C4-2B (cell line): ENCODE measurements around the gene RASGRF2.

ENCODE experiments used
- H3K27ac ChIP-seq: fragments of 450-650 bp; 2 replicates; pipeline ENCODE4 v1.5.1; 2017
- ZFX ChIP-seq: fragments of 450-650 bp; IDR thresholded peaks from 2 replicates; pipeline ENCODE4 v1.6.1; 2017
- TF ChIP-seq, protein P1 (sequence below): fragments of 450-650 bp; conservative IDR thresholded peaks from 2 replicates; pipeline ENCODE4 v1.5.1; 2017; ENCODE audit warnings: mild to moderate bottlenecking

RASGRF2 gene

DNA sequence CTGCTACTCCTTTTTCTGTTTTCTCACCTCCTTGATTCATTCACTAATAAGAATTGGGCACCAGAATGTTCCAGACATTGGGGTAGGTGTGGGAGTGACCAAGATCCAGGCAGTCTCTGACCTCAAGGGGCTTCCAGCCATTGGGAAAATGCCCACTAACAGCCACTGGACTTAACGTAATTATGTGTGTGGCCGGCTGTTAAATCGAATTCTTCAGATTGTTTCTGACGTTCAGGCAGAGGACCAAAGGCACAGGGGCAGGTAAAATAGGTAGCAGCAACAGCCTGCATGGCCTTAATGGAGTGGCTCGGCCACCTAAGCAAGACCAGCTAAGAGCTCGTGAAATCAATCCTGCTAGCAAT, 224.6 kb downstream of the RASGRF2 start:
- no peak overlapping the region for H3K27ac ChIP-seq
- TF ChIP-seq ZFX = no peak
- TF ChIP-seq, protein P1, sequence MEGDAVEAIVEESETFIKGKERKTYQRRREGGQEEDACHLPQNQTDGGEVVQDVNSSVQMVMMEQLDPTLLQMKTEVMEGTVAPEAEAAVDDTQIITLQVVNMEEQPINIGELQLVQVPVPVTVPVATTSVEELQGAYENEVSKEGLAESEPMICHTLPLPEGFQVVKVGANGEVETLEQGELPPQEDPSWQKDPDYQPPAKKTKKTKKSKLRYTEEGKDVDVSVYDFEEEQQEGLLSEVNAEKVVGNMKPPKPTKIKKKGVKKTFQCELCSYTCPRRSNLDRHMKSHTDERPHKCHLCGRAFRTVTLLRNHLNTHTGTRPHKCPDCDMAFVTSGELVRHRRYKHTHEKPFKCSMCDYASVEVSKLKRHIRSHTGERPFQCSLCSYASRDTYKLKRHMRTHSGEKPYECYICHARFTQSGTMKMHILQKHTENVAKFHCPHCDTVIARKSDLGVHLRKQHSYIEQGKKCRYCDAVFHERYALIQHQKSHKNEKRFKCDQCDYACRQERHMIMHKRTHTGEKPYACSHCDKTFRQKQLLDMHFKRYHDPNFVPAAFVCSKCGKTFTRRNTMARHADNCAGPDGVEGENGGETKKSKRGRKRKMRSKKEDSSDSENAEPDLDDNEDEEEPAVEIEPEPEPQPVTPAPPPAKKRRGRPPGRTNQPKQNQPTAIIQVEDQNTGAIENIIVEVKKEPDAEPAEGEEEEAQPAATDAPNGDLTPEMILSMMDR = no peak

DNA sequence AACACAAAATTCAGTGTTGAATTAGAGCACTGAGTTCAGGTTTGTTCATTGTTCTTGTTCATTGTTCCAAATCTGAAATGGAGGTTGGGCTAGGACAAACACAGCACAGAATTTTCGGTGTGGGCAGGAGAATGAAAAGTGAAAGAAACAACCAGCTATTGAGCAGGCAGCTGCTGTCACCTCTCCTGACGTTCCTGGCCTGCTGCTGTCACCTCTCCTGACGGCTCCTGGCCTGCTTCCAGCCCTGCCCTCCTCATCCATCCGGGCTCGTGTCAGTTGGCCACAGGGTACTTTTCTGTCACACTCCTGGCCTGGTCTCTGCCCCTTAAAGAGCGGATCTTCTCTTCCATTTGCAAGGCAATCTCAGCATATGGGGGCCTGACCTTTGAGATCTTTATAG, 227.7 kb downstream of the RASGRF2 start:
- no peak overlapping the region for H3K27ac ChIP-seq
- TF ChIP-seq, protein P1 = no peak
- TF ChIP-seq ZFX = no peak

GRCh38 chr5:81188962-81189361, 228.8 kb downstream of the RASGRF2 start:
- no peak overlapping the region for H3K27ac ChIP-seq
- no peak for TF ChIP-seq ZFX
- TF ChIP-seq, protein P1 = no peak

- no peak overlapping the region for H3K27ac ChIP-seq
- TF ChIP-seq, protein P1 = no peak
- no peak for TF ChIP-seq ZFX
Measured at GRCh38 chr5:81189875-81190498, 229.8 kb downstream of the RASGRF2 start.

DNA sequence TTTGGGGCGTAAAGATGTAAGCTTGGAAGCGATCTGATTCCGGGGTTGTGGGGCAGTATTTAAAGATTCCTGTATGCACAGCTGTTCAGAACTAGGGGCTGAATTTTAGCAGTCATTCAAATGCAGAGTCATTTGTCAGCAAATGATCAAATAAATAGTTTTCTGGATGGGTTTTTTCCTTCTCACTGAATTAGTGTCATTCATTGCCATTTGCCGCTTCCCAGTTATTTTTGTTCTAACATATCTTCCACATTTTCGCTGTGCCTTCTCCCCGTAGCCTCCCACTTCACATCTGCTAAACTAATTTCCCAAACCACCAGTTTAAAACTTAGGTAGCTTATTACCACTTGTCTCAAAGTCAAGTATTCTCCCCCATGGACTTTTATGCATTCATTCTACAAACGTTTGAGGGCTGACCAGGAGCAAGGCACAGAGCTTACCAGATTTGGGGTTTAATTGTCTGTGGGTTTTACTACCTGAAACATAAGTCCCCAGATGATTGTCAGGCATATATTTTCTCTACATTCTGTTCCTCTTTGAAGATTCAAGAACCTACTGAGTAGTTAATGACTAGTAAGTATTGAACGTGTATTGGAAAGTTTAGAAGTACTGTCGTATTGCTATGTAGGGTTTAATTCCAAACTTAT, 231.7 kb downstream of the RASGRF2 start:
- H3K27ac ChIP-seq = no peak overlapping the region
- TF ChIP-seq, protein P1 = no peak
- no peak for TF ChIP-seq ZFX

DNA sequence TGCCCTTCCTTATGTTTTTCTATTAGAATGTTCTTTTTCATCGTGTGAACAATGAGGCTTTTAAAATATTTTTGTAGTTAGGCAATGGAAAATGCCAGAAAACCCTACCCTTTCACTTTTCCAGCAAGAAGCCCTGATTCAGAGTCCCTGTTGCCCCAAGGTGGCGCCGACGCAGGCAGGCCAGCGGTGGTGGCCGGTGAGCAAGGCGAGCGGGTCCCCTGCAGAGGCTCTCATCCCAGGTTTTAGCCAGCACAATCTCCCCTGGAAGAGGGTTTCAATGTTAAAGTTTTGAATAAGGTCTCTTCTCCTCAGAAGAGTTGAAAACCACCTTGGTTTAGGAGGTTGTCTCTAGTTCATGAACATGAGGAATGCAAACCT, 232.2 kb downstream of the RASGRF2 start:
- TF ChIP-seq, protein P1 = peak; percentile 13; the same call in 1 of the 2 replicates
- TF ChIP-seq ZFX = no peak
- no peak overlapping the region for H3K27ac ChIP-seq

- H3K27ac ChIP-seq = no peak overlapping the region
- TF ChIP-seq, protein P1 = peak; percentile 99
- TF ChIP-seq ZFX = no peak
Measured at GRCh38 chr5:81194633-81195334, 234.6 kb downstream of the RASGRF2 start.
